ENCODE measurements around the gene KCNK16.

DNA sequence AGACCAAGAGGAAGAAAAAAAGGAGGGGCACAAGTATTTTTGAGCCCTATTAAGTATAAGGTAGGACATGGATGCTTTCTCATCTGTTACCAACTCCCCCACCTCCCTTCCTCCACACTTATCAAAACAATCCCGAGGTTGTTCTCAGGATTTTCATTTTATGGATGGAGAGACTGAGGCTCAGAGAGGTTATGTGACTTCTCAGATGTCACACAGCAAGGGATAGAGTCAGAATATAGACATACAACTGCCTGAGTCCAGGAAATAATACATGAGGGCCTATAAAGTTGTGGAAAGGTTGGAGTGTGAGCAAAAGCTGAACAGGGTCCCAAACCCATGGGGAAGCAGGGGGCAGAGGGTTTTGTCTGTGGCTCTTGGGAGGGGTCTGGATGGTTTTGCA is 27.6 kb downstream of the KCNK16 start:
- TF ChIP-seq CTCF (IDR thresholded peaks at IDR 0.05) (no peak), POLR2A (IDR thresholded peaks at IDR 0.05) (no peak), EP300 (IDR thresholded peaks at IDR 0.05) (no peak)
